HG02938 (cell line): ENCODE measurements around the gene CHAF1A.

Experiments used
- ATAC-seq: cut with Tn5 transposase; IDR thresholded peaks from one replicate; pipeline ENCODE4 v1.9.1; 2021; ENCODE audit warnings: mild to moderate bottlenecking, moderate library complexity; ENCODE audit not compliant: unreplicated experiment

CHAF1A gene

DNA sequence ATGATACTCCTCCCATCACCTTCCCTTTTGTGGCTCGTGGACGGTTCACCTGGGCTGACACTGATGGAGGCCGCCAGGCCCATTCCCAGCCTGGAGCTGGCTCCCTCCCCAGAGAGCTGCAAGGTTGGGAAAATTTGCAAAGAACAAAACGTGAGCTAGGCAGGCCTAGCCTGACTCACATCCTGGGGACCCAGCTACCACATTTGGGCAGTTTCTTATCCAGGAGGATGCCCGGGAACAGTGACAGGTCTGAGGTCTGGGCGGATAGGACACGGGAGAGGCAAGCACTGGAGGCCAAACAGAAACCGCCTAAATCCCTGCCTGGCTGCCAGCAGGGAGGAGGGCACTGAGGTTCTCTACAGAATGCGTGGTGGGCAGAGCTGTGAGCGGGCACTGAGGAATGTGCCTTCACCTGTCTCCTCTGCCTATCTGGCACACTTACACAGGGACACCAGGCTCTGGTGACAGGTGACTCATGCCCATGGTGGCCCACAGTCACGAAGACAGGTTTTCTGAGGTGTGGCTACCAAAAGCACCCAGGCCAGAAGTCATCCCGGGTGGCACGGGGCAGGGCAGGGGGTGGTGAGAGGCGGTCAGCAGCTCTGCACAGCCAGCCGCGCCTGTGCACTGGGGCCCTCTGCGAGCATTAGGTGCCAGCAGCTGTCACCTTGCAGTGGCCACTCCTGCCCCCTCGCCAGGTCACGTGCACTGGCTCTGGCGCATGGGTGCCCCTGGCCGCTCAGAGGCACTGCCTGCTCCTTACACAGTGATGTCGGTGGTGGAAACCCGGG, 25.3 kb upstream of the CHAF1A start:
- no peak for ATAC-seq

DNA sequence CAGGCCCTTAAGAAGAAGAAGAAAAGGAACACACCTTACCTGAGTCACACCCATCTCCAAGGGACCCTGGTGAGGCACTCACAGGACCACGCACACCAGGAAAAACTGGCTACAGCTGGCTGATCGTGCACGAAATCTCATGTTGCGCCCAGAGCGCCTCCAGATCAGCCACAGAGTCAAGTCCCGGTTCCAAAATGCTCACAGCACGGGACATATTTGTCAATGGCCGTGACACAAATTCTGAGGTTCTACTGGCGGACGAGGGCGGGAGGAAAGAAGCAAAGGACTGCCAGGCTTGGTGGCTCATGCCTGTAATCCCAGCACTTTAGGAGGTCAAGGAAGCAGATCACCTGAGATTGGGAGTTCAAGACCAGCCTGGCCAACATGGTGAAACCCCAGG, 23.6 kb upstream of the CHAF1A start:
- ATAC-seq, result no peak

DNA sequence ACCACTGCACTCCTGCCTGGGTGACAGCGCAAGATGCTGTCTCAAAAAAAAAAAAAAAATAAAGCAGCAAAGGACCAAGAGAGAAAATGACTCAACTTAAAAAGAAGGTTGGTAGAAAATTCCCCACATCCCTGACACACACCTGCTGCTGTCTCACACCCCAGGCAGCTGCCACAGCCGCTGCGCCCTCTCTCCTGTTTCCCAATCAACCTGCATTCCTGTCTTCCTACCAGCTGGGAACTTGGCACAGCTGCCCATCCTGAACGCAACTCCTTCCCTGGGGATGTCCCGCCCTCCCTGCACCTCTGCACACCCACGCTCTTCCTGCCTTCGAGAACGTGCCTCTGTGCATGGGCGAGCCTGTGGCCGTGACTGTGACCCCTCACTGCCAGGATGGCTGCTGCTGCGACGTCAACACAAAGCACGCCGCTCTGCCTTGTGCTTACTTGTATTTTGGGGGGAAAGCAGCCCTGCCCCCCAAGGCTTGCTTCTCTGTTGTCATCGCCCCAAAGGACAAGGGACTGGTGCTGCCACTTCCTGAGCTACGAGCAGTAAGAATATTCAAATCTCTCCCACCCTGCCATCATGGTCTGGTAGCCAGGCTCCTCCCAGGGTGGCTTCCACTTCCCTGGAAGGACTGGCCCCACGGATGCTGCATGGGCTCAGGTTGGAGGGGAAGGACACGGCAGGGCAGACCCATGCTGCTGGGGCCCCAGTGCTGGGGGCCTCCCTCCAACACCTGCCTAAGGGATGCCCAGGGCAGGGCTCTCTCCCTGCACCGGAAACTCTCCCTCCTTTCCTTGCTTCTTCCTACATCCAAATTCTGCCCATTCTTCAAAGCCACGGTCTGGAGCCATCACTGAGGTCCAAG, 22.8 kb upstream of the CHAF1A start:
- no peak for ATAC-seq

DNA sequence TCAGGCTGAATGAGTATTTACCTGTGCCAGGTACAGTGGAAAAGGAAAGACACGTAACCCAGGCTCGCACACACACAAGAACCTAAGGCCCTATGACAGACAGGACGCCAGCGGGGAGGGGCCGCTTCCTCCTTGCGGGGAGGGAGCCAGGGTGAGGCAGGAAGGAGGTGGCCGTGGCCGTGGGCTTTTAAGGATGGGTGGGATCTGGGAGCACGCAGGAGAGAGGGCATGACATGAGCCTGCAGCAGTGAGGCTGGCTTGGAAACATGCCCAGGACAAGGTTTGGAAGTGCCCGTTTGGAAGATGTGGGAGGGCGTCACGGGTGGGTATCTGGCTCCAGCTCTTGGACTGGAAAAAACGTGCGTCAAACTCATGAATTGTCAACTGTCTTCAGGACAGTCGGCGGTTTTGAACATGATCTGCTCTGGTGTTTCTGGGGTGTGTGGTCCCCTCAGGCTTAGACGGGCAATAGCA, 22.1 kb upstream of the CHAF1A start:
- ATAC-seq, result no peak

DNA sequence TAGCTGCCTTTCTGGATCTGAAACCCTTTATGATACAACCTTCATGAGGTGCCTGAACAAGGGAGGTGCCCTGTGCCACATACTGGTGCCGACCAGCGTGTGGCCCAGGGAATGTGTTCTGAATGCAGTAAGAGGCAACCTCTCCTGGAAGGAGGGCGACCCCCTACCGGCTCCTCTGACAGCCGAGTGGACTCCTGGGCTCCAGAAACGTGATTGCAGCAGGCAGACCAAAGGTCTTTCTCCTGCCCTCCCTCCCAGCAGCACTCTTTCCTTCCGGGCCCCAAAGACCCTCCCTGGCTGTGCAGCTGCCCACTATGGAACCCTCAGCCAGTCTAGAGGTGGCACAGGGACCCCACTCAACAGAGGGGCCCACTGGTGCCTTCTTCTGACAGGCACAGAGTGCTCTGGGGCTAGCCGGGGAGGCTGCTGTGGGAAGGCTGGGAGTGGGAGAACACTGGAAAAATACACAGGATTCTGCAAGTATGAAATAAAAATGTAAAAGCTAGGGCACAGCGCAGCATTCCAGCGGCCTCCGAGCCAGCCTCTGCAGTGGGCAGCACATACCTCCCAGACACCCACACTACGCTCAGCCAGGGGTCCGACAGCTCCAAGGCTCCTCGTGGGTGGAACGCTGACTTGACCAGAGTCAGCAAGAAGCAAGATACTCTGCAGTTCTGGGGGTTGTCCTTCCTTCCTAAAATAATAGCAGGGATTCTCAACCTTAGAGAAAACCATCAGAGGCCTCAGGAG, 17.0 kb upstream of the CHAF1A start:
- ATAC-seq, result no peak

DNA sequence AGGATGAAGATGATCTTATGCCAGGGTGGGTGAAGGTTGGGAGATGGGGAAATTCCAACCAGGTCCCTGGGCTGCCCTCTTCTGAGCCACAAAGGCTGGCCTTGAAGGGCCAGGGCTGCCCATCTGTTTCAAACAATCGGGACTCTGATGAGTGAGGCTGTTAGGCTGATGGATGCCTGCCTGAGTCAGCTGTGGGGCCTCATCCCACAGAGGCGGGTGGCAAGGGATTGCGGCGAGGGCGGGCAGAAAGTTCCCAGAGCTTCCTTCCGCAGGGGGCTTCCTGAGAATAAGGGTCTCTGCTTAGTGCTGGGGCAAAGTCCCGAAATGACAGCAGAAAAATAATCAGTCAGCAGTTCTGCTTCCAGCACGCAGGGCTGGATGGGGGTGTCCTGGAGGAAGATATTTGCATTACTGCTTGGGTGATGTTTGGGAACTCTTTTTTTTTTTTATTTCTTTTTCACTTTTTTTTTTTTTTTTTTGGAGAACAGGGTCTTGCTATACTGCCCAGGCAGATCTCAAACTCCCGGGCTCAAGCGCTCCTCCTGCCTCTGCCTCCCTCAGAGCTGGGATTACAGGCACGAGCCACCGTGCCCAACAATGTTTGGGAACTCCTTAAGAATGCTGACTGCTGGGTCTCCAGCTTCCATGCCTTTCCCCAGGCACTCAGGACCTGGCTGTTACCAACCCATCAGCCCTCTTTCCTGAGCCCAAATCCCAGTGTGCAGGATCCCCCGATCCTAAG, 16.2 kb upstream of the CHAF1A start:
- ATAC-seq, result no peak

DNA sequence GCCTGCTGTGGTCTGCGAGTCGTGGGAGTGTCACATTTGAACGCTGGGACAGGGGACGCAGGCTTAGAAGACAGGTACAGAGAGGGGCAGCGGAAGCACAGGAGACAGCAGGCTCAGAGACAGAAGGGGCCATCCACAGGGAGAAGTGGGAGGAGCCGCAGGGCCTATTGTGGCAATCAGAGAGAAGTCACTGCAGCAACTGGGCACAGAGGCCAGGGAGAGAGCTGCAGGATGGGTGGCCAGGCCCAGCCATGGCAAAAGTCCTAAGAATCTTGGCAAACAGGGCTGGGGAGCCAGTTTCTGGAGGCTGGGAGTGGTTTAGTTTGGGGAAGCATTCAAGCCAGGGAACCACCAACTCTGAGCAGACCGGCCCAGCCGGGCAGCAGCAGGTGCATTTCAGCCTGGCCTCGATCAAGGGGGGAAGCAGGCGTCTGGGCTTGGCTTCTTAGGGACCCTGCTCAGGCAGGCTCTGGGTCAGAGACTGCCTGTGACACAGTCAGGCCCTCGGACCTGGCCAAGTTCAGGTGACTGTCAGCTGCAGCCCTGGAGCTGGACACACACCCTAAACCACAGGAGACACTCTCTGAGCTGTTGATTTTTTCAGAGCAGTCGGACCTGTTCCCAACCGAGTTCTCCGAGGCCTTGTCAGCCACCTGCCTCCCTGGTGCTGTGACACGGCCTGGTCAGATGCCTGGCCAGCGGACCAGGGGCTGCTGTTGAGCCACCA, 13.9 kb upstream of the CHAF1A start:
- no peak for ATAC-seq

DNA sequence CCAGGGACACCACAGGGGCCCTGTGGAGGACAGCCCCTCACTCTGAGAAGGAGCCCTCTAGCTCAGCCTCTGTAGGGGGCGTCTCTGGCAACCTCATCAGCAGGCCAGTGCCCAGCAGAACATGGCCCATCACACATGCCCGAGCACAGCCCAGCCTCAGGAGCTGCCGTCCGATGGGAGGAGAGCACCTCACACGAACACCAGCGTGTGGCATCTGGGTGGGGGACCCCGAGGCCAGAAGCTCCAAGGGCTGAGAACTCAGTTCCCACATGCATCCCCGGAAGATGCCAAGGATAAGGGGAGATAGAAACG, 13.4 kb upstream of the CHAF1A start:
- no peak for ATAC-seq

DNA sequence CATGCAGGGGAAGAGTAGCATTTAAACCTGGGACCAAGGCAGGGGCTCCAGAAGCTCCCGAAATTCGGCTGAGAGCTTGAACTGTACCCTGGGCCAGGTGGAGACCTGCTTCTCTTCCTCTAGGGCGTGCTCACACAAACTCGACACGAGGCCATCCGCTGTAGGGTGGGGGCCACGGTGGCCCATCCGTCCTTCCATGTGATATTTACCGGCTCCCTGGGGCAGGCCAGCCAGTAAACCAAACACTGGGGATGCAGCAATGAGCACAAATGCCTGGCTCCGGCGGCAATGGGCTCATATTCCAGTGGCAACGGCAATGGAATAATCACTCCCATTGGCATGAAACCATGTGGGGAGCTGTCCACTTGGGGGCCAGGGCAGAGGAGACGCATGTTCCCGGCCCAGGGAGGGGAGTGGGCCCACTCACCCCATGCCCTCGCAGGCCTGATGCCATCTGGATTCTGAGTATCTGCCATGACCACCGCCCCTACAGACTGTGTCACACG, 12.9 kb upstream of the CHAF1A start:
- ATAC-seq, result no peak

DNA sequence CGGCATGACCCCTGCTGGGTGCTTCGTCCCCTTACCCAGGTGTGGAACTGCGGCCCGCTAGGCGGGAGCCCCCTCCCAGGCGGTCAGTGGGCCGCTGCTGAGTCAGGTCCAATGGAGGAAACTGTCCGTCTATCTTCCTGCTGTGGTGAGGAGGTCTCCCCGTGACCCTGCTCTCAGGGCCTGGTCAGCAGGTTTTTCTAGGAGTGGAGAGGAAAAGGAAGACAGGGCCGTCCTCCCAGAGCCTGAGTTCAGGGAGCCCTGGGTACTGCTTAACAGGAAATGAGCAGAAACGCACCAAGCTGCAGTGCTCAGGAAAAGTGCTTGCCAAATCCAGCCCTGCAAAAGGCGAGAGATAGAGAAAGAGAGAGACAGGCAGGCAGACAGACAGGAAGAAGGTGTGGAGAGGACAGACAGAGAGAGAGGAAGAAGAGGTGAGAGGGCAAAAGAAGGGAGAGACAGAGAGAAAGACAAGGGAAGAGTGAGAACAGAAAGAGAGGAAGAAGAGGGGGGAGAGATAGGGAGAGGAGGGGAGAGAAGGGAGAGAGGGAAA, 12.3 kb upstream of the CHAF1A start:
- ATAC-seq, result no peak

DNA sequence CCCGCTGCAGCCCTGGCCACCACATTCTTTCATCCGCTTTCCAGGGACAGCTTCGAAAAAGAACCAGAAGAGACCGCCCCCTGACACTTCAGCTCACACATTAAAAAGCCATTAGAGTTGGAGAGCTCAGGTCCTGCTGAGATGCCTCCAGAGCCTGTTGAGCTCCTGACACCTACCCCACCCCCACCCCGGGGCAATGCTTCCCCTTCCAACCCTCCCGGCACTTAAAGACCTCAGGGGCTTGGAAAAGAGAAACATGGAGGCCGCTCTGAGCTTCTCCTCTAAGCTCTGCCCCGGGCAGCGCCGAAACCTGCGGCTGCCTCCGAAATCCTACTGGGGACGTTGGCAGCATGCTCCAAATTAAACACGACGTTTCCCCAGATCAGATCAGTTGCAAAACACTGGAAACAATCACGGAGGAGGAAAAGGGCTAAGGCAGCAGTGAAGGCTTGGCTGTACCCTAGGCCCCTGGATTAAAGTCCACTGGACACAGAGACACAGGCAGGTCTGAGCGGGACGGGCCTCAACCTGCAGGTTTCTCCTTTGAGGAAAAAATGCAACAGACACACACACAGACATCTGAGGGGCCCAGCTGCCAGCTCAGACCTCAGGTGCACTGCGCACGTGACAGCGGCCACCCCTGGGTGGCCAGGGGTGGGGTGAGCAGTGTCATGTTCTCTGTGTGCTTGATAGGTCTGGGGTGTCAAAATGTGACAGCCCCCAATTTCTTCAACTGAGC, 11.7 kb upstream of the CHAF1A start:
- no peak for ATAC-seq

DNA sequence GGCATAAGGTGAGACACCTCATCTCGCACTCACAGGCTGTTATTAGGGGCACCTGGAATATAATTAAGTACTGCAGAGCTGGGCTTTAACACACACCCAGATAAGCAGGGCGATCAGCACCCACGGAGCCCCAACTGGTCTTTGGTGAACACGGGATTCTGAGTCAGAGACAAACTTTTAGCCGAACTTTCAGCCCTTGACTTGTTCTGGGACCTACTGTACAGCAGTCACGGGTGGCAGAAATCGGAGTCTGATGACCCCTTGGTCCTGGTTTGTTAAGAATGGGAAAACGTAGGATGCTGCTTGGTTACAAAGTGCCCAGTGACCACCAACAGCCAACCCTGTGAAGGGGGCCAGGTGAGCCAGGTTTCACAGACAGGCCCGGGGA, 11.1 kb upstream of the CHAF1A start:
- no peak for ATAC-seq

DNA sequence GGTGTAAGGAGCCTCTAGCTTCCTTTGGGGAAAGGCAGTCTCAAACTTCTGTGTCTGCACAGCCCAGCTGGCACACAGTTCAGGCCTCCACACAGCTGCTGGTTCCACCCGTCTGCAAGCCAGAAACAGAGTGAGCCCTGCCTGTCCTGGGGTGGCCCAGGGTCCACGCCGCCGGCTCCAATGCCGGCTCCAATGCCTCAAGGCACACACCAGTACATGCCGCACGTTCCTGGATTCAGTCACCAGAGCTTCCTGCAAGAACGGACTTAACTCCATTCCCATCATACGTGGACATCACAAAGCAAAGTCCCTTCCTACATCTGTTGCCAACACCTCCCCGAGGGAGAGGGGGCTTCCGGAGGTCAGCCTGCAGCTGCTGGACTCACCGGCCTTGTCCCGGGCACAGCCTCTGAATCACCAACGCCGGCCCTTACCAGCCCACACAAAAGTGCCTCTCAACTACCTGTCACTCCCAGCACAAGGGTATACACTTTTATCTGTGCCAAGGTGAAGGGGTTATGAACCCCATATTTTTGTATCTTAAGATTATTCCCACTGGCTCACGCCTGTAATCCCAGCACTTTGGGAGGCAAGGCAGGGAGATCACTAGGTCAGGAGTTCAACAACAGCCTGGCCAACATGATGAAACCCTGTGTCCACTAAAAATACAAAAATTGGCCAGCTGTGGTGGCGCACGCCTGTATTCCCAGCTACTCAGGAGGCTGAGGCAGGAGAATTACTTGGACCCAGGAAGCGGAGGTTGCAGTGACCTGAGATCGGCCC, 10.5 kb upstream of the CHAF1A start:
- ATAC-seq, result no peak

DNA sequence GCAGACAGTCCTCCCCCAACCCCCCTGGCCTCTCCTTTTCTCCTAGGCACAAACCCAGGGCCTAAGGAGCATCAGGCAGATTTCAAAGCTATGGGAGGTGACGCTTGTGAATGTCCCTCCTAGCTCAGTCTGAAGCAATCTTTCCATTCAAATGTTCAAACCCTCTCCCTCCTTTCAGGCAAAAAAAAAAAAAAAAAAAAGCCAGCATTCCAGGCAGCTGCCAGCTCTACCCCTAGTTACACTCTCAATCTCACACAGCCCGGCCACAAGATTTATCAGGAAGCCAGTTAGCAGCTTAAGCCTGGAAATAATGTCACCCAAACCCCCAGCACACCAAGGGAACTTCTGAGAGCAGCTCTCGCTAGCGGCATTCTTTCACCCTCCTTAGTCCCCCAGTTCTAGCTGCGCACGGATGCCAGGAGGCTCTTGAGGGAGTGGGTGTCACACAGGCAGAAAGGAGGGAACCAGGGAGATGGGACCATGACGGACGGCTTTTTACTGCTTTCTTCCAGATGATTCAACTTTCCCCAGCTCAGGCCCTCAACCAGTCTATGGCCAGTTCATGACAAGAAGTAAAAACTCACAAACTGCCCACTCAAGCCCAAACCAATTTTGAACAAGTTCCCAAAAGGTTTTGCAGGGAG, 8.4 kb upstream of the CHAF1A start:
- ATAC-seq, result no peak

DNA sequence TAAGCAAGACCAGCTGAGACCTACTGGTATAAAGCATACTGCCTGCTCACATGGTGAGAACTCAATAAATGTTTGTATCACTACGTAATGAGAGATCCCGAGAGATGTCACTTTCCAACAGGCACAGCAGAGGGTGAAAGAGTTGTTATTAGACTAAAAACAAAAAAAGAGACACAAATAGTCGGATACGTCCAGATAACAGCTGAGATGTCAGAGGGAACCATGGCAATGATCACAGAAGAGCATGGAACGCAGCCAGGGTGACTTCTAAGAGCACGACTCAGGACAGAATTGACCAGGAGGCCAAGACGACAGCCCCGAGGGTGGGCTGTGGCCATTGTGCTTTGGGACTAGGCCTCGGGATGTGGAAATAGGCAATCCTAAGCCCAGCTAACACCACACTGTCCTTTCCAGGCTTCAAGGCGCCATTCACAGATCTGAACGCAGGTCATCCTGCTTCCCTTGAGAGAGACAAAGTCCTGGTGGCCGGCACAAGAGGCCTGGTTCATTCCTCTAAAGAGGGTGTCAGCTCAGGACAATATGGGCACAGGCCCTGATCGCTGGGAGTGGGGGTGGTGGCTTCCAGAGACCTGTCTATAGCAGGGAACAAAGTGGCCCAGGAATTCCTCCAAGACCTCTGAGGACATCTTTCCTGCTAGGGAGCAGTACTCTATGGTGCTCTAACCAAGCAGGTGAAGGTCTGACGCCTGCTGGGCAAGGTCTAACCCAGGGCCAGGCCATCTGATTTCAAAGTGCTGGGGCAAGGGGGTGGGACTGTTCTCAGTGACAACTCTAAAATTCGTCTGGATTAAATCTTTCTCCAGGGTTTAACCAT, 5.3 kb upstream of the CHAF1A start:
- no peak for ATAC-seq

DNA sequence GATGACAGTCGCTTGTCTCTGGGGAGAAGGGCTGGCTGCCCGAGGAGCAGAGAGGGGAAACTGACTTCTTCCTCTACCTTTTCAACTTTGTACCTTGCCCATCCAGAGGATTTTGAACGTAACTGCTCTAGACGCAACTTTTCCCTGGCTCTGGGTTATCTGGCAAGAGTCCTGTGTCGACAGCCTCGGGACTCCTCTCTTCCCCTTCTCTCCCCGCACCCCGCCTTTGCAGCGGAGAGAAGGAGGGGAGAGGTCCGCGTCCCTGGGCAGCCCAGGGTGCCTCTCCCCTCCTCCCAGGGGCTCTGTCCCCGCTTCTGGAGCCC, 2.7 kb upstream of the CHAF1A start:
- peak; percentile 11 for ATAC-seq
